Measurements from ENCODE around the gene PGBD2. TPM values are rescaled to one million over a fixed set of nuclear protein-coding genes. Genes with fewer than 3 reads are reported as not detected.
A peak's percentile ranks its signal among the peaks of the same experiment; 100 is the strongest.

The PGBD2 gene
- total and polyA plus RNA-seq, 9 of the 15 experiments (the other 6 are each of a cell fraction or from before 2014, with no cell fraction given) = 11.9 to 21.8 (median 14.7) TPM

DNA sequence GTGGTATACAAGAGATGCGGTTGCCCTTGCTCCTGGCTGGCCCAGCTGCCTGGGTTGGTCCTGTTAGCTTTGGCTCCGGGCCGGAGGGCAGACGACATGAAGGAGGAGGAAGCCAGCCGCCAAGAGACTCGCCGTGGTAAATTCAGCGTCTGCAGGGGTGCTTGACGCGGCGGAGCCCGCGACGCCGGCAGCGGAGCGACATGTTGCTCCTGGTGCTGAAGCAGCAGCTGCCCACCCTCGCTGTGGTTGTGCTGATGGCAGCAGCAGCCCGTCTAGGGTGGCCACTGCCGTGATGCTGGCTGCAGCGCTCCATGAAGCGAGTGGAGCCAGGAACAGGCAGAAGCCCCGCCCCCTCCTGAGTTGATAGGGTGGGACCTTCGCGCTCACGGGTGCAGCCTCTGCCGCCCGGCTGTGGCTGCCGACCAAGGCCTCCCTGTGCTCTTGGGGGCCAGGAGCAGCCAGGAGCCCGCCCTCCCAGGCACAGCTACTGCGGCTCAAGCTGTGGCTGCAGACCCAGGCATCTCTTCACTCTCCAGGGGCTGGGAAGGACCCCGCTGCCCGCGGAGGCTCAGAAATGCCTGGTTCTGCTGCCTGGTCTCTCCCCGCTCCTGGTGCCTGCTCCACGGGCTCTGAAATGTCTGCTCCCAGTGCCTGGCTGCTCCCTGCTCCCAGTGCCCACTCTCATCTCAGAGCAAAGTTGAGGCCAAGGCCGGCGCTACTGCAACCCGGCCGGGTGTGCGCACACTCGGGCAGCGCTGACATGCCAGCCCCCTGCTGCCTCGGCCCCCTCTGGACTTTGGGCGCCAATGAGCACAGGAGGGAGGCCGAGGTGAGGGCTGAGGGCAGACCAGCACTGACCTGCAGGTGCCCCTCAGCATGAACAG, 42.8 kb upstream of the PGBD2 start (continued):
- TF ChIP-seq HMGN3 (IDR thresholded peaks at IDR 0.05; ENCODE audit: borderline replicate concordance, extremely low read depth, insufficient read length, low read depth, low read length) = peak; percentile 45
- TF ChIP-seq, protein P1, sequence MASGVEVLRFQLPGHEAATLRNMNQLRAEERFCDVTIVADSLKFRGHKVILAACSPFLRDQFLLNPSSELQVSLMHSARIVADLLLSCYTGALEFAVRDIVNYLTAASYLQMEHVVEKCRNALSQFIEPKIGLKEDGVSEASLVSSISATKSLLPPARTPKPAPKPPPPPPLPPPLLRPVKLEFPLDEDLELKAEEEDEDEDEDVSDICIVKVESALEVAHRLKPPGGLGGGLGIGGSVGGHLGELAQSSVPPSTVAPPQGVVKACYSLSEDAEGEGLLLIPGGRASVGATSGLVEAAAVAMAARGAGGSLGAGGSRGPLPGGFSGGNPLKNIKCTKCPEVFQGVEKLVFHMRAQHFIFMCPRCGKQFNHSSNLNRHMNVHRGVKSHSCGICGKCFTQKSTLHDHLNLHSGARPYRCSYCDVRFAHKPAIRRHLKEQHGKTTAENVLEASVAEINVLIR (CRISPR knock-in tag; IDR thresholded peaks at IDR 0.05) = no peak
- no peak for TF ChIP-seq ZNF551 (CRISPR knock-in tag; IDR thresholded peaks at IDR 0.05)
- TF ChIP-seq JUN (IDR thresholded peaks at IDR 0.05; ENCODE audit: borderline replicate concordance, low read depth, low read length) = no peak
- TF ChIP-seq JUN (CRISPR knock-in tag; IDR thresholded peaks at IDR 0.05; ENCODE audit: borderline replicate concordance) = no peak
- TF ChIP-seq FOXA3 (CRISPR knock-in tag; conservative IDR thresholded peaks at IDR 0.05 in 1 of 2, IDR thresholded peaks at IDR 0.05 in 1 of 2) = no peak
- TF ChIP-seq, protein P2, sequence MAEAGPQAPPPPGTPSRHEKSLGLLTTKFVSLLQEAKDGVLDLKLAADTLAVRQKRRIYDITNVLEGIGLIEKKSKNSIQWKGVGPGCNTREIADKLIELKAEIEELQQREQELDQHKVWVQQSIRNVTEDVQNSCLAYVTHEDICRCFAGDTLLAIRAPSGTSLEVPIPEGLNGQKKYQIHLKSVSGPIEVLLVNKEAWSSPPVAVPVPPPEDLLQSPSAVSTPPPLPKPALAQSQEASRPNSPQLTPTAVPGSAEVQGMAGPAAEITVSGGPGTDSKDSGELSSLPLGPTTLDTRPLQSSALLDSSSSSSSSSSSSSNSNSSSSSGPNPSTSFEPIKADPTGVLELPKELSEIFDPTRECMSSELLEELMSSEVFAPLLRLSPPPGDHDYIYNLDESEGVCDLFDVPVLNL (CRISPR knock-in tag; IDR thresholded peaks at IDR 0.05; ENCODE audit: low read depth) = no peak
- no peak for TF ChIP-seq ZNF140 (CRISPR knock-in tag; IDR thresholded peaks at IDR 0.05)
- TF ChIP-seq ZNF146 (CRISPR knock-in tag; IDR thresholded peaks at IDR 0.05; ENCODE audit: unreplicated experiment) = no peak
- no peak for TF ChIP-seq ZBED1 (IDR thresholded peaks at IDR 0.05)
- TF ChIP-seq ZNF282 (CRISPR knock-in tag; IDR thresholded peaks at IDR 0.05) = no peak
- no peak for TF ChIP-seq ZNF239 (CRISPR knock-in tag; IDR thresholded peaks at IDR 0.05)
- TF ChIP-seq MAZ (CRISPR knock-in tag; conservative IDR thresholded peaks at IDR 0.05 in 1 of 2, IDR thresholded peaks at IDR 0.05 in 1 of 2) = peak; percentile 21 to 69; a peak in 1 of 4 replicates
- TF ChIP-seq ZNF23 (CRISPR knock-in tag; IDR thresholded peaks at IDR 0.05) = no peak
- TF ChIP-seq DIDO1 (tag; IDR thresholded peaks at IDR 0.05; ENCODE audit: low read depth) = no peak
- TF ChIP-seq BCOR (IDR thresholded peaks at IDR 0.05) = no peak
- no peak for TF ChIP-seq EP400 (IDR thresholded peaks at IDR 0.05)
- TF ChIP-seq THRAP3 (IDR thresholded peaks at IDR 0.05; ENCODE audit: borderline replicate concordance) = no peak
- no peak for TF ChIP-seq RUNX1 (IDR thresholded peaks at IDR 0.05; ENCODE audit: low read depth)
- no peak for TF ChIP-seq KLF13 (tag; IDR thresholded peaks at IDR 0.05; ENCODE audit: borderline replicate concordance, low read depth)
- TF ChIP-seq KLF1 (tag; IDR thresholded peaks at IDR 0.05) = no peak
- TF ChIP-seq HSF4 (CRISPR knock-in tag; IDR thresholded peaks at IDR 0.05; ENCODE audit: borderline replicate concordance) = no peak
- no peak for TF ChIP-seq NCOA1 (IDR thresholded peaks at IDR 0.05; ENCODE audit: low read depth)
- TF ChIP-seq TAL1 (IDR thresholded peaks at IDR 0.05) = no peak
- TF ChIP-seq, protein P3, sequence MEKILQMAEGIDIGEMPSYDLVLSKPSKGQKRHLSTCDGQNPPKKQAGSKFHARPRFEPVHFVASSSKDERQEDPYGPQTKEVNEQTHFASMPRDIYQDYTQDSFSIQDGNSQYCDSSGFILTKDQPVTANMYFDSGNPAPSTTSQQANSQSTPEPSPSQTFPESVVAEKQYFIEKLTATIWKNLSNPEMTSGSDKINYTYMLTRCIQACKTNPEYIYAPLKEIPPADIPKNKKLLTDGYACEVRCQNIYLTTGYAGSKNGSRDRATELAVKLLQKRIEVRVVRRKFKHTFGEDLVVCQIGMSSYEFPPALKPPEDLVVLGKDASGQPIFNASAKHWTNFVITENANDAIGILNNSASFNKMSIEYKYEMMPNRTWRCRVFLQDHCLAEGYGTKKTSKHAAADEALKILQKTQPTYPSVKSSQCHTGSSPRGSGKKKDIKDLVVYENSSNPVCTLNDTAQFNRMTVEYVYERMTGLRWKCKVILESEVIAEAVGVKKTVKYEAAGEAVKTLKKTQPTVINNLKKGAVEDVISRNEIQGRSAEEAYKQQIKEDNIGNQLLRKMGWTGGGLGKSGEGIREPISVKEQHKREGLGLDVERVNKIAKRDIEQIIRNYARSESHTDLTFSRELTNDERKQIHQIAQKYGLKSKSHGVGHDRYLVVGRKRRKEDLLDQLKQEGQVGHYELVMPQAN (IDR thresholded peaks at IDR 0.05; ENCODE audit: borderline replicate concordance) = no peak
